Measurements from ENCODE around the gene IZUMO4. TPM values are rescaled to one million over a fixed set of nuclear protein-coding genes. Genes with fewer than 3 reads are reported as not detected.
A peak's percentile ranks its signal among the peaks of the same experiment; 100 is the strongest.

Gene IZUMO4
- total and polyA plus RNA-seq, 10 of the 15 experiments (the other 5 are each of a cell fraction or from before 2014, with no cell fraction given): 0.53 to 27.1 (median 7.5) TPM

GRCh38 chr19:2148482-2149135, 51.9 kb downstream of the IZUMO4 start (continued):
- TF ChIP-seq SKIL (IDR thresholded peaks at IDR 0.05; ENCODE audit: low read depth, poor library complexity, severe bottlenecking): no peak
- TF ChIP-seq ZNF384 (IDR thresholded peaks at IDR 0.05; ENCODE audit: borderline replicate concordance, low read depth, low read length): no peak
- TF ChIP-seq RELB (IDR thresholded peaks at IDR 0.05; ENCODE audit: low read depth): peak; percentile 49; the same call in 1 of the 2 replicates
- peak; percentile 73 for TF ChIP-seq IKZF1 (conservative IDR thresholded peaks at IDR 0.05)
- TF ChIP-seq NRF1 (conservative IDR thresholded peaks at IDR 0.05; ENCODE audit: low read depth, low read length): no peak
- TF ChIP-seq ZSCAN29 (IDR thresholded peaks at IDR 0.05): no peak
- no peak for TF ChIP-seq CEBPZ (IDR thresholded peaks at IDR 0.05; ENCODE audit: low read depth, low read length)
- no peak for TF ChIP-seq SMARCA5 (IDR thresholded peaks at IDR 0.05)
- no peak for TF ChIP-seq RBBP5 (conservative IDR thresholded peaks at IDR 0.05)
- no peak for TF ChIP-seq NFYB (IDR thresholded peaks at IDR 0.05; ENCODE audit: insufficient read depth, low read depth, low read length)
- no peak for TF ChIP-seq ZBTB40 (IDR thresholded peaks at IDR 0.05; ENCODE audit: borderline replicate concordance)
- TF ChIP-seq SPI1 (IDR thresholded peaks at IDR 0.05; ENCODE audit: borderline replicate concordance, insufficient read depth, low read depth, low read length): no peak
- no peak for TF ChIP-seq MAX (IDR thresholded peaks at IDR 0.05; ENCODE audit: low read depth, low read length)
- TF ChIP-seq SP1 (IDR thresholded peaks at IDR 0.05; ENCODE audit: low read depth, low read length): no peak
- no peak for TF ChIP-seq CBX5 (IDR thresholded peaks at IDR 0.05; ENCODE audit: low read depth)
- TF ChIP-seq SUPT20H (IDR thresholded peaks at IDR 0.05; ENCODE audit: borderline replicate concordance, control insufficient read depth, low read depth, low read length): no peak
- TF ChIP-seq EED (IDR thresholded peaks at IDR 0.05; ENCODE audit: low read depth): no peak
- no peak for TF ChIP-seq KDM1A (IDR thresholded peaks at IDR 0.05; ENCODE audit: borderline replicate concordance)
- TF ChIP-seq BACH1 (IDR thresholded peaks at IDR 0.05; ENCODE audit: borderline replicate concordance): no peak

Measured in GM12878 (cell line).